Right lobe of liver (tissue), 6 donors: ENCODE results near the gene ASZ1. TPM values are rescaled to one million over a fixed set of nuclear protein-coding genes. Genes with fewer than 3 reads are reported as not detected.
A peak's percentile ranks its signal among the peaks of the same experiment; 100 is the strongest.

ENCODE experiments used
- ATAC-seq, 4 donors: fragments of 200-7000 bp; cut with Tn5 transposase; one replicate each; pipeline ENCODE4 v1.9.1; 2020; ENCODE audit warnings: mild to moderate bottlenecking in 4 of 4, moderate library complexity in 4 of 4
- DNase-seq, 3 donors: peaks; one replicate each; pipeline ENCODE4 v3.0.0-alpha.2; 2020
- H3K27ac ChIP-seq, 3 donors: fragments of 200-600 bp; one replicate each; pipeline ENCODE4 v1.8.0; 2022
- H3K27me3 ChIP-seq, 2 donors: fragments of 200-600 bp; one replicate each; pipeline ENCODE4 v1.8.0; 2022
- H3K36me3 ChIP-seq, 4 donors: fragments of 200-600 bp; sonication (generic) in 1 of 4; one replicate each; pipeline versions ENCODE4 v1.5.1 to v1.8.0; 2017 to 2022; ENCODE audit warnings: control low read depth in 1 of 4
- H3K4me1 ChIP-seq, 4 donors: fragments of 200-600 bp; sonication (generic) in 1 of 4; one replicate each; pipeline versions ENCODE4 v1.5.1 to v1.8.0; 2017 to 2022; ENCODE audit warnings: control low read depth in 1 of 4
- H3K4me3 ChIP-seq, 3 donors: fragments of 200-600 bp; one replicate each; pipeline ENCODE4 v1.8.0; 2022
- H3K9me3 ChIP-seq, 4 donors: fragments of 200-600 bp; sonication (generic) in 1 of 4; one replicate each; pipeline versions ENCODE4 v1.5.1 to v1.8.0; 2017 to 2022; ENCODE audit warnings: control low read depth in 1 of 4
- POLR2A ChIP-seq: fragments of 450-650 bp; IDR thresholded peaks from one replicate; pipeline ENCODE4 v1.6.1; 2017; ENCODE audit warnings: antibody characterized with exemption, mild to moderate bottlenecking
- WGBS: methylation state at CpG from one replicate; pipeline ENCODE4 v1.1.6; 2018; ENCODE audit warnings: low coverage, low lambda C conversion rate; ENCODE audit not compliant: insufficient coverage; ENCODE audit errors: missing lambda C conversion rate; 5-methylcytosine and 5-hydroxymethylcytosine counted together
- intact Hi-C, 2 donors: fragments of 100-400 bp; cut with DNase I; formaldehyde crosslinking; loops; one replicate each; pipeline versions ENCODE4 v1.11.2 to v1.14.1; 2022
- total RNA-seq, 6 experiments: library from RNA; depleted of rRNA in 2 of 6; stranded (reverse); fragments of >200 nt in 2 of 6; fragmentation: NEBNext Ultra II Directional in 3 of 6; extraction: Animal tissue kit (Norgen Biotek cat#: 25700) in 3 of 6; gene quantifications; one replicate each; pipeline versions ENCODE4 v1.1.0 to v1.2.4, GENCODE V29; 2016 to 2023
- TF ChIP-seq, protein P1 (sequence below), 4 donors: fragments of 200-600 bp in 3 of 4; fragments of 450-650 bp in 1 of 4; IDR thresholded peaks; one replicate each; pipeline versions ENCODE4 v1.5.1 to v1.8.0; 2016 to 2022; ENCODE audit warnings: antibody characterized with exemption in 4 of 4, mild to moderate bottlenecking in 2 of 4
- donor health status: DM: no; HTN: yes; CAD: no.
- donor health status: DM: no; HTN: no; CAD: no.
- donor health status: DM: no; HTN: no; CAD: no.
- donor health status: DM: no; HTN: yes; CAD: no.
- donor health status: DM: no; HTN: yes; CAD: no.

The ASZ1 gene
- total RNA-seq, 6 experiments from 2014 or later = not detected

DNA sequence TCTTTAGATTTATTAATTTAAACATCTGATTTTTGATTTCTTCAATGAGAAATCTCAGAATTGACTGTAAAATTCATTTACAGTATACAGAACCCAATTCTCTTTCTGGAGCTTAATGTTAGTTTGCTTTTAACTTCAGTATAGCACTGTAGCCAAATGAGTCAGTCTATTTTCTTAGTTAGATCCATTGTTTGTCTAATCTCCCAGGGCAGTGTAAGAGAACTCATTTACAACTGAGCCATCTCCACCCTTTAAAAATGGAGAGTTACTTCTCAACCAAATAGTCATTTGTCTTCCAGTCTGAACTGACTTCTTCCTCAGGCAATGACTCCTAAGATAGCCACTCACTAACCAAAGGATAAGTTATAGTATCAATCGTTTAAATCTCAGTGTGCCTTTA lies 101.5 kb downstream of the ASZ1 start:
- H3K4me3 ChIP-seq = no peak overlapping the region
- H3K27me3 ChIP-seq = peaks cover 0 to 5% of the 10 kb centered on the region in 2 donors
- TF ChIP-seq POLR2A = no peak
- TF ChIP-seq, protein P1, sequence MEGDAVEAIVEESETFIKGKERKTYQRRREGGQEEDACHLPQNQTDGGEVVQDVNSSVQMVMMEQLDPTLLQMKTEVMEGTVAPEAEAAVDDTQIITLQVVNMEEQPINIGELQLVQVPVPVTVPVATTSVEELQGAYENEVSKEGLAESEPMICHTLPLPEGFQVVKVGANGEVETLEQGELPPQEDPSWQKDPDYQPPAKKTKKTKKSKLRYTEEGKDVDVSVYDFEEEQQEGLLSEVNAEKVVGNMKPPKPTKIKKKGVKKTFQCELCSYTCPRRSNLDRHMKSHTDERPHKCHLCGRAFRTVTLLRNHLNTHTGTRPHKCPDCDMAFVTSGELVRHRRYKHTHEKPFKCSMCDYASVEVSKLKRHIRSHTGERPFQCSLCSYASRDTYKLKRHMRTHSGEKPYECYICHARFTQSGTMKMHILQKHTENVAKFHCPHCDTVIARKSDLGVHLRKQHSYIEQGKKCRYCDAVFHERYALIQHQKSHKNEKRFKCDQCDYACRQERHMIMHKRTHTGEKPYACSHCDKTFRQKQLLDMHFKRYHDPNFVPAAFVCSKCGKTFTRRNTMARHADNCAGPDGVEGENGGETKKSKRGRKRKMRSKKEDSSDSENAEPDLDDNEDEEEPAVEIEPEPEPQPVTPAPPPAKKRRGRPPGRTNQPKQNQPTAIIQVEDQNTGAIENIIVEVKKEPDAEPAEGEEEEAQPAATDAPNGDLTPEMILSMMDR (IDR thresholded peaks at IDR 0.05) = no peak
- H3K4me1 ChIP-seq = peaks cover 0 to 19% (median 5%) of the 10 kb centered on the region in 4 donors
- no peak for DNase-seq
- no peak for ATAC-seq
- 65% methylated on average over 1 of the region's 1 CpG for WGBS
- intact Hi-C loops = no loop called here
- H3K9me3 ChIP-seq = no peaks in the 10 kb centered on the region
- no peak overlapping the region for H3K27ac ChIP-seq
- H3K36me3 ChIP-seq = no peaks in the 10 kb centered on the region

- no peaks in the 10 kb centered on the region for H3K36me3 ChIP-seq
- no peak for TF ChIP-seq POLR2A
- TF ChIP-seq, protein P1 (IDR thresholded peaks at IDR 0.05) = no peak
- peaks cover 0 to 19% (median 5%) of the 10 kb centered on the region in 4 donors for H3K4me1 ChIP-seq
- H3K27me3 ChIP-seq = peaks cover 0 to 5% of the 10 kb centered on the region in 2 donors
- WGBS = 63% methylated on average over 2 of the region's 4 CpGs
- H3K27ac ChIP-seq = no peak overlapping the region
- intact Hi-C loops = no loop called here
- no peaks in the 10 kb centered on the region for H3K9me3 ChIP-seq
- H3K4me3 ChIP-seq = no peak overlapping the region
- no peak for ATAC-seq
- no peak for DNase-seq
Observed at GRCh38 chr7:117324960-117325359, 102.3 kb downstream of the ASZ1 start.

DNA sequence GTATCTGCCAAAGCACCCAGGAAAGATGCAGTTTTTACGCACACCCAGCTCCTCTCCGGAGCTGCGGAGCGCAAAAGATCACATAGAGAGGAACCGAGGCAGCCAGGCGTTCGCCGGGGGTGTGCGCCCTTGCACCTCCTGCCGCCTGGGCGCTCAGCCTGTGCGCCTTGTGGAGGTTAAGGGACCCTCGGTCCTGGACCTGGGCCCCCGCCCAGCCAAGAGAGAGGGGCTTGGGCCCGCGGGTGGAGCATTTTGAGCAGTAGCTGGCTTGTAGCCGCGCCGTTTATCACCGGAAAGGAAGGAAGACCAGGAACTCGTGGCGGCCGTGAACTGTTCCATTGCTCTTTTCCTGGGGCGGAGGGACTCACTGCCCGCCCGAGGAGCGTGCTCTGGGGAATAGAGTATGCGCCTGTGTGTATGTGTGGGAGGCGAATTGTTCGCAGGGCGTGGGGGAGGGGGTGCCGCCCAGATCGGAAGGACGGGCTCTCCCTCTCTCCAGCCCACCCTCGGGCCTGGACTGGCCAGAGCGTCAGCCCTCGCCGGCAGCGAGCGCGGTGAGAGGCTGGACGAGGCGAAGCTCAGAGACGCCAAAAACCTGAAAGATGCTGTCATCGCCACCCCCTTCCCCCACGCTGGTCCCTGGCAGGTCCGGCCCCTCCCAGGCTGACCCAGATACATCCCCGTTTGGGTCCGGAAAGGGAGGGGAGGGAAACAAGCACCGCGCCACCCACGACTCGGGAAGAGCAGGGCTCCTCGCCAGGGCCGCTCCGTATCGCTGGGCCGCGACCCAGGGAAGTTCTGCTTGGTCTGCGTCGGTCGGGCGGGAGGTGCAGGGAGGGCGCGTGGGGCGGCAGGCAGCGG lies 103.2 kb downstream of the ASZ1 start:
- intact Hi-C loops = no loop called here
- ATAC-seq (peak; percentile 74 to 83 (median 76)), DNase-seq (peak in 2 of 3 donors; percentile 40 to 58)
- Histone ChIP-seq H3K4me3 (peak overlapping the region; percentile 21 to 32 (median 23)), H3K27me3 (peaks cover 0 to 5% of the 10 kb centered on the region in 2 donors), H3K27ac (no peak overlapping the region), H3K9me3 (no peaks in the 10 kb centered on the region), H3K36me3 (no peaks in the 10 kb centered on the region), H3K4me1 (peaks cover 0 to 19% (median 5%) of the 10 kb centered on the region in 4 donors)
- TF ChIP-seq POLR2A = no peak
- TF ChIP-seq, protein P1 (IDR thresholded peaks at IDR 0.05) = no peak
- 2% methylated on average over 9 of the region's 67 CpGs for WGBS

- intact Hi-C loops = no loop called here
Observed at GRCh38 chr7:117323305-117323850, 103.9 kb downstream of the ASZ1 start.

More at GRCh38 chr7:117323305-117323850, 103.9 kb downstream of the ASZ1 start:
- no peak for TF ChIP-seq POLR2A
- TF ChIP-seq, protein P1 (IDR thresholded peaks at IDR 0.05) = no peak
- Histone ChIP-seq H3K4me3 (peak overlapping the region in 1 of 3 donors; percentile 32), H3K27me3 (peaks cover 0 to 5% of the 10 kb centered on the region in 2 donors), H3K4me1 (peaks cover 0 to 19% (median 5%) of the 10 kb centered on the region in 4 donors), H3K36me3 (no peaks in the 10 kb centered on the region), H3K9me3 (no peaks in the 10 kb centered on the region), H3K27ac (no peak overlapping the region)
- ATAC-seq = peak in 2 of 4 donors; percentile 8 to 16
- DNase-seq = no peak
- WGBS = 2% methylated on average over 9 of the region's 25 CpGs
